ENCODE measurements around the gene ACTL10. TPM values are rescaled to one million over a fixed set of nuclear protein-coding genes. Genes with fewer than 3 reads are reported as not detected.
"Not testable (repeated sequence)": the region's sequence is repeated elsewhere in the genome, so short reads cannot be mapped to it uniquely, and the experiment has no call there.

ACTL10 gene
- total RNA-seq, 1 donor from 2014 or later, result 3.7 TPM

DNA sequence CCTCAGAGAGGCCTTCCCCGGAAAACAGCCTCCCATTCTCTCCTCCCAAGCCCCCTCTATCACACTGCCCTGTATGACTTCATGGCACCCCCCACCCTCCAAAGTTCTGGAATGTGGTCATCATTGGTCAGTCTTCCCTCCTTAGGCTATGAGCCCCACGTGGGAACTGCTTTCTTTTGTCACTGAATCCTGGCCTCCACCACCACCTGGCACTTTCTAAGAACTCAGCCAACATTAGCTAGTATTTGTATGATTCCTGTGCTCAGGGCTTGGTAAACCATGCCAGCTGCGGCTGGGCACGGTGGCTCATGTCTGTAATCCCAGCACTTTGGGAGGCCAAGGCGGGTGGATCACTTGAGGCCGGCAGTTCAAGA is 27.9 kb downstream of the ACTL10 start:
- DNase-seq, result no peak
- Mint-ChIP-seq H3K4me1 (peaks cover 11% of the 10 kb centered on the region), H3K27ac (peak overlapping the region; percentile 69), H3K36me3 (ENCODE audit: low read depth) (peaks cover 2% of the 10 kb centered on the region), H3K27me3 (no peaks in the 10 kb centered on the region), H3K4me3 (no peak overlapping the region), H3K9me3 (no peaks in the 10 kb centered on the region)
- intact Hi-C loops (cut with micrococcal nuclease), result no loop called here

DNA sequence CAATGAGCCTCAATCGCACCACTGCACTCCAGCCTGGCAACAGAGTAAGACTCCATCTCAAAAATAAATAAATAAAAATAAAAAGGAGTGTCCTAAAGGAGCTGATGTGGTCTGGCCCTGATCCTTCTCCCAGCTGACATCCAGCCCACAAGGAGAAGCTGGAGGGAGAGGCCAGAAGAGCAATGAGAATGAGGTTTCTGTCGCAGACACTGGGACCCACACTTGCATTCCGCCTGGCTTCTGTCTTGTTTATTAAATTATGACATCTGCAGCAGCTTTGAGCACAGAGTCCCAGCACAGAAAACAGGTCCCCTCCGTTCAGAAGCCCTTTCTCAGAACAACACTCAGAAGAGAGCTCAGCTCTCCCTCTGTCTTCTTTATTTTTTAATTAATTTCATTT is 29.7 kb downstream of the ACTL10 start:
- H3K36me3 Mint-ChIP-seq (ENCODE audit: low read depth), result peaks cover 2% of the 10 kb centered on the region
- no peak for DNase-seq
- intact Hi-C loops (cut with micrococcal nuclease), result no loop called here
- H3K4me3 Mint-ChIP-seq, result no peak overlapping the region
- H3K9me3 Mint-ChIP-seq, result no peaks in the 10 kb centered on the region
- H3K27ac Mint-ChIP-seq, result no peak overlapping the region
- H3K27me3 Mint-ChIP-seq, result no peaks in the 10 kb centered on the region
- peaks cover 1% of the 10 kb centered on the region for H3K4me1 Mint-ChIP-seq

DNA sequence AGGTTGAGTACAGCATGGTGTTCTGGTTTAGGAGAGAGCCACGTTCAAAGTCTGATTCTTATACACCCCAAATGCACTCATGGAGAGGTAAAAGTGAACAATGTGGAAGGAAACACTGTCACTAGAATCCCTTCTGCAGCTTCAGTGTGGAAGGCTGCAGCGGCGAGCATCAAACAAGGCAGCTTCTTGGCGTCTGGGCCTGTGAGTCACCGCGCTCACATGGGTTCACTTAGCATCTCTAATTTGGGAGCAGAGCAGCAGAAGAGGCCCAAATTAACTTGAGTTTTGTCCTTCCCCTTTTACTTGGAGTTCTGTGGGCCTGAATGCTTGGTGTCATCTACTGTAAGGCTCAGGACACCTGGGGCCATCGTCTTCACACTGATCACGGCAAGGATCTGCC is 30.4 kb downstream of the ACTL10 start:
- DNase-seq, result no peak
- intact Hi-C loops (cut with micrococcal nuclease), result no loop called here
- peaks cover 4% of the 10 kb centered on the region for H3K36me3 Mint-ChIP-seq (ENCODE audit: low read depth)
- no peaks in the 10 kb centered on the region for H3K27me3 Mint-ChIP-seq
- no peak overlapping the region for H3K4me3 Mint-ChIP-seq
- no peaks in the 10 kb centered on the region for H3K9me3 Mint-ChIP-seq
- no peaks in the 10 kb centered on the region for H3K4me1 Mint-ChIP-seq
- no peak overlapping the region for H3K27ac Mint-ChIP-seq

DNA sequence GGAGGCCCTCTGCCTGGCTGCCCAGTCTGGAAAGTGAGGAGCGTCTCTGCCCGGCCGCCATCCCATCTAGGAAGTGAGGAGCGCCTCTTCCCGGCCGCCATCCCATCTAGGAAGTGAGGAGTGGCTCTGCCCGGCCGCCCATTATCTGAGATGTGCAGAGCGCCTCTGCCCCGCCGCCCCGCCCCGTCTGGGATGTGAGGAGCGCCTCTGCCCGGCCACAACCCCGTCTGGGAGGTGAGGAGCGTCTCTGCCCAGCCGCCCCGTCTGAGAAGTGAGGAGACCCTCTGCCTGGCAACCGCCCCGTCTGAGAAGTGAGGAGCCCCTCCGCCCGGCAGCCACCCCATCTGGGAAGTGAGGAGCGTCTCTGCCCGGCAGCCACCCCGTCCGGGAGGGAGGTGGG is 32.2 kb downstream of the ACTL10 start:
- intact Hi-C loops (cut with micrococcal nuclease); H3K27me3 Mint-ChIP-seq; H3K36me3 Mint-ChIP-seq (ENCODE audit: low read depth); DNase-seq; H3K4me1 Mint-ChIP-seq; H3K27ac Mint-ChIP-seq; H3K4me3 Mint-ChIP-seq; H3K9me3 Mint-ChIP-seq: not testable (repeated sequence)

DNA sequence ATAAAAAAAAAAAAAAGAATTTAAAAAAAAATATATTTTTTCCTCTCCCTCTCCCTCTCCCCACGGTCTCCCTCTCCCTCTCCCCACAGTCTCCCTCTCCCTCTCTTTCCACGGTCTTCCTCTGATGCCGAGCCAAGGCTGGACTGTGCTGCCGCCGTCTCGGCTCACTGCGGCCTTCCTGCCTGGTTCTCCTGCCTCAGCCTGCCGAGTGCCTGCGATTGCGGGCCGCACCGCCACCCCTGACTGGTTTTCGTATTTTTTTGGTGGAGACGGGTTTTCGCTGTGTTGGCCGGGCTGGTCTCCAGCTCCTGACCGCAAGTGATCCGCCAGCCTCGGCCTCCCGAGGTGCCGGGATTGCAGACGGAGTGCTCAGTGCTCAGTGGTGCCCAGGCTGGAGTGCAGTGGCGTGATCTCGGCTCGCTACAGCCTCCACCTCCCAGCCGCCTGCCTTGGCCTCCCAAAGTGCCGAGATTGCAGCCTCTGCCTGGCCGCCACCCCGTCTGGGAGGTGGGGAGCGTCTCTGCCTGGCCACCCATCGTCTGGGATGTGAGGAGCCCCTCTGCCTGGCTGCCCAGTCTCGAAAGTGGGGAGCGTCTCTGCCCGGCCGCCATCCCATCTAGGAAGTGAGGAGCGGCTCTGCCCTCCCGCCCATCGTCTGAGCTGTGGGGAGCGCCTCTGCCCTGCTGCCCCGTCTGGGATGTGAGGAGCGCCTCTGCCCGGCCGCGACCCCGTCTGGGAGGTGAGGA is 34.1 kb downstream of the ACTL10 start:
- H3K27ac Mint-ChIP-seq, result not testable (repeated sequence)

DNA sequence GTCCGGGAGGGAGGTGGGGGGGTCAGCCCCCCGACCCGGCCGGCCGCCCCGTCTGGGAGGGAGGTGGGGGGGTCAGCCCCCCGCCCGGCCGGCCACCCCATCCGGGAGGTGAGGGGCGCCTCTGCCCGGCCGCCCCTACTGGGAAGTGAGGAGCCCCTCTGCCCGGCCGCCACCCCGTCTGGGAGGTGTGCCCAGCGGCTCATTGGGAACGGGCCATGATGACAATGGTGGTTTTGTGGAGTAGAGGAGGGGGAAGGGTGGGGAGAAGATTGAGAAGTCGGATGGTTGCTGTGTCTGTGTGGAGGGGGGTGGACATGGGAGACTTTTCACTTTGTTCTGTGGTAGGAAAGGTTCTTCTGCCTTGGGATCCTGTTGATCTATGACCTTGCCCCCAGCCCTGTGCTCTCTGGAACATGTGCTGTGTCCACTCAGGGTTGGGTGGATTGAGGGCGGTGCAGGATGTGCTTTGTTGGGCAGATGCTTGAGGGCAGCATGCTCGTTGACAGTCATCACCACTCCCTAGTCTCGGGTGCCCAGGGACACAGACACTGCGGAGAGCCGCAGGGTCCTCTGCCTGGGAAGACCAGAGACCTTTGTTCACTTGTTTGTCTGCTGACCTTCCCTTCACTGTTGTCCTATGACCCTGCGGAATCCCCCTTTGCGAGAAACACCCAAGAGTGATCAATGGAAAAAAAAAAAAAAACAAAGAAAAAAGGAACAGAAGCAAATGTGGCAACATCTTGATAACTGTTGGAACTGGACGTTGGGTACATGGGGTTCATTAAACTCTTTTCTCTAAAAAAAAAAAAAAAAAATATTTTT is 35.1 kb downstream of the ACTL10 start:
- no peak for DNase-seq
- H3K9me3 Mint-ChIP-seq, result no peaks in the 10 kb centered on the region
- H3K4me3 Mint-ChIP-seq, result no peak overlapping the region
- peaks cover 2% of the 10 kb centered on the region for H3K36me3 Mint-ChIP-seq (ENCODE audit: low read depth)
- H3K27me3 Mint-ChIP-seq, result no peaks in the 10 kb centered on the region
- intact Hi-C loops (cut with micrococcal nuclease), result no loop called here
- no peak overlapping the region for H3K27ac Mint-ChIP-seq
- H3K4me1 Mint-ChIP-seq, result no peaks in the 10 kb centered on the region

More for the DNA sequence above, 34.1 kb downstream of the ACTL10 start:
- intact Hi-C loops (cut with micrococcal nuclease); DNase-seq; H3K4me3 Mint-ChIP-seq; H3K4me1 Mint-ChIP-seq; H3K27me3 Mint-ChIP-seq; H3K9me3 Mint-ChIP-seq; H3K36me3 Mint-ChIP-seq (ENCODE audit: low read depth): not testable (repeated sequence)

DNA sequence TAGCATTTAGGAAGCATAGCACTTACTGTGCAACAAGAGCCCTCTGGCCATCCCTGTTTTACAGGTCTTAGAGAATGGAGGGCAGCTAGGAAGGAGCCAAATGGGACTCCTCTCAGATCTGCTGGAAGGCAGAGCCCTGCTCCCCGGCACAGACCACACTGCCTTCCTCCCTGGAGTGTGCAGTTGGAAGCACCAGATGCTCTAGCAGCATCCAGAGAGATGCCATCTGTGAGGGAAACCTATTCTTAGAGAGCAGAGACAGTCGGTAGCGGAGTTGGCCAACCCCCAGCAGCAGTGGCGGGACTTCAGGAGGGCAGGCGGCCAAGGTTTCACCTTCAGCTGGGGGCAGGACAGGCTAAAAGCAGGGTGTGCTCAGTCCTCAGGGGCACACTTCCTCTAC is 36.1 kb downstream of the ACTL10 start:
- intact Hi-C loops (cut with micrococcal nuclease), result no loop called here
- Mint-ChIP-seq H3K27ac (no peak overlapping the region), H3K4me1 (no peaks in the 10 kb centered on the region), H3K36me3 (ENCODE audit: low read depth) (peaks cover 9% of the 10 kb centered on the region), H3K9me3 (no peaks in the 10 kb centered on the region), H3K4me3 (no peak overlapping the region), H3K27me3 (no peaks in the 10 kb centered on the region)
- no peak for DNase-seq

DNA sequence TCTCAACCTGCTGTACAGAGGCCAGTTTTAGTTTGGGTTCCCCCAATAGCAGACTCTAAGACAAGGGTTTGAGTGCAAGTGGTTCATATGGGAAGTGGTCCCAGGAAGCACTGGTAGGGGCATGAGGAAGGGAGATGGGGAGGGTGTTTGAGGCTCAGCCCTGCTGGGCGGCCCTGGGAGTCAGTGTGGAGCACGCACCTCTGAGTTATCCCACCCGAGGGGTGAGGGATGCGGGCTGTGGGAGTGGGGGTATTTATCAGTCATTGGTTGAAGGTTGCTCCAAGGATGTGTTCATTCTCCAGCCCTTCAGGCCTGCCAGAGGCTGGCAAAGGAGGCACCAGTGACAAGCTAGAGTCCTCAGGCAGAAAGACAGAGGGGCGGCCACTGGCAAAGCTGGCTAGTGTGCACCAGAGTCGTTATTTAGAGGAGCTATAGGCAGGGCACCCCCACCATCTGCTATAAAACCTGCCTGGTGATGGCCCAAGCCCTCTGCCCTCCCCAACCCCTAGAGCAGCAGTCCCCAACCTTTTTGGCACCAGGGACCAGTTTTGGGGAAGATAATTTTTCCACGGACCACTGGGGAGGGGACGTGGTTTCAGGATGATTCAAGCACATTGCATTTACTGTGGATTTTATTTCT is 36.9 kb downstream of the ACTL10 start:
- H3K36me3 Mint-ChIP-seq (ENCODE audit: low read depth), result peaks cover 9% of the 10 kb centered on the region
- H3K4me3 Mint-ChIP-seq, result no peak overlapping the region
- DNase-seq, result no peak
- intact Hi-C loops (cut with micrococcal nuclease), result no loop called here
- H3K27ac Mint-ChIP-seq, result no peak overlapping the region
- H3K9me3 Mint-ChIP-seq, result no peaks in the 10 kb centered on the region
- H3K4me1 Mint-ChIP-seq, result no peaks in the 10 kb centered on the region
- H3K27me3 Mint-ChIP-seq, result no peaks in the 10 kb centered on the region

DNA sequence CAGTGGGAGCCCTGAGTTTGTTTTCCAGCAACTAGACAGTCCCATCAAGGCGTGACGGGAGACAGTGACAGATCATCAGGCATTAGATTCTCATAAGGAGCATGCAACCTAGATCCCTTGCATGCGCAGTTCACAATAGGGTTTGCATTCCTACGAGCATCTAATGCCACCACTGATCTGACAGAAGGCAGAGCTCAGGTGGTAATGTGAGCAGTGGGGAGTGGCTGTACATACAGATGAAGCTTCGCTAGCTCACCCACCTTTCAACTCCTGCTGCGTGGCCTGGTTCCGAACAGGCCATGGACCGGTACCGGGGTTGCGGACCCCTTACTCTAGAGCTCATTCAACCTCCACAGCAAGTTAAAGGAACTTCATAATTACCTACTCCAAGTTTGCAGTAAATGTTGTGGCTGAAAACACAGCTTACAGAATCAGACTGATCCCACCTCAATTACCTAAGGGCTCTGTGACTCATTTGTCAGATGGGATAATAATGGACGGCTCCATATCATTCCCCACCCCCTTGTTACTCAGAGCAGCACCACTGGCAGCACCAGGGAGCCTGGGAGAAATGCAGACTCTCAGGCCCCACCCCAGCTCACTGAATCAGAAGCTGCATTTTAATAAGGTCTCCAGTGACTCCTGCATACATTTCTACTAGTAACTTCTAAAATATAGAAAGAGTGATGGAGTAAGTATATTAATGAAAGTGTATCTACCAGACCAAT is 37.6 kb downstream of the ACTL10 start:
- Mint-ChIP-seq H3K27me3 (no peaks in the 10 kb centered on the region), H3K9me3 (no peaks in the 10 kb centered on the region), H3K4me1 (peaks cover 4% of the 10 kb centered on the region), H3K4me3 (no peak overlapping the region), H3K36me3 (ENCODE audit: low read depth) (peaks cover 9% of the 10 kb centered on the region), H3K27ac (no peak overlapping the region)
- intact Hi-C loops (cut with micrococcal nuclease), result no loop called here
- no peak for DNase-seq

DNA sequence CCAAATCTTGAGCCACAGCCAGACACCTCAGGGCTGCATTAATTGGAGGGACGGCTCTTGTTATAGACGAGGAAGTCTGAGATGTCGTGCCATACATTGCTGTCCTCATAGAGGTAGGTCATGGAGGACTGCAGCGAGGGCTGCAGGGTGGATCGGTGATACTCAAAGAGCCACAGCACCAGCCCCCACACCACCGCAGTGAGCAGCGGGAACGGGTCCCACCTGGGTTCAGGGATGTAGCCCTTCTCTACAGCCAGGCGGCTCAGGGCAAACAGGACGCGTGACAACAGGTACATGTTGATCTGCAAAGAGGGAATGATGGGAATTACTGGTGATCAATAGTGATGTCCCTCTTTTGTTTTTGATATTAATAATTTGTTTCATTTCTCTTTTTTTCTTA is 40.9 kb downstream of the ACTL10 start:
- Mint-ChIP-seq H3K27ac (no peak overlapping the region), H3K4me1 (peaks cover 23% of the 10 kb centered on the region), H3K36me3 (ENCODE audit: low read depth) (peaks cover 26% of the 10 kb centered on the region), H3K9me3 (no peaks in the 10 kb centered on the region), H3K4me3 (no peak overlapping the region), H3K27me3 (no peaks in the 10 kb centered on the region)
- intact Hi-C loops (cut with micrococcal nuclease), result no loop called here
- no peak for DNase-seq

DNA sequence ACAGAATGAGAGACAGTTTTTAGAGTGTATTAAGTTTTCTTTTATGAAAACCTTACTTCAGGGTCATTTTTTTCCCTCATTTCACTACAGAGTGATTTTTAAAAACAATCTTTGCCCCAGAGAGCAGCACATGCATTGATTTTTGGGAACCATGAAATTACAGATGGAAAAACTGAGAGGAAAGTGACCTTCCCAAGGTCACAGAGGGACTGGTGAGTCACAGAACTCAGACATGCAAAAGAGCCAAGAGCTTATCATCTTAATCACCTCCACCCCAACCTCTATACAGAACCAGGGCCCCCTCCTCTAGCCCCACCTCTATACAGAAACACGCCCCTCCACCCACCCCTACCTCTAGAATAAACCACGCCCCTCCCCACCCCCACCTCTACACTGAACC is 42.7 kb downstream of the ACTL10 start:
- Mint-ChIP-seq H3K27ac (peak overlapping the region; percentile 77), H3K4me1 (peaks cover 23% of the 10 kb centered on the region), H3K9me3 (no peaks in the 10 kb centered on the region), H3K4me3 (no peak overlapping the region), H3K27me3 (no peaks in the 10 kb centered on the region), H3K36me3 (ENCODE audit: low read depth) (peaks cover 39% of the 10 kb centered on the region)
- DNase-seq, result no peak
- intact Hi-C loops (cut with micrococcal nuclease), result loop anchor here (1.0 kb wide), 1 partner anchor 21 kb away; no protein-coding TSS in a partner anchor

DNA sequence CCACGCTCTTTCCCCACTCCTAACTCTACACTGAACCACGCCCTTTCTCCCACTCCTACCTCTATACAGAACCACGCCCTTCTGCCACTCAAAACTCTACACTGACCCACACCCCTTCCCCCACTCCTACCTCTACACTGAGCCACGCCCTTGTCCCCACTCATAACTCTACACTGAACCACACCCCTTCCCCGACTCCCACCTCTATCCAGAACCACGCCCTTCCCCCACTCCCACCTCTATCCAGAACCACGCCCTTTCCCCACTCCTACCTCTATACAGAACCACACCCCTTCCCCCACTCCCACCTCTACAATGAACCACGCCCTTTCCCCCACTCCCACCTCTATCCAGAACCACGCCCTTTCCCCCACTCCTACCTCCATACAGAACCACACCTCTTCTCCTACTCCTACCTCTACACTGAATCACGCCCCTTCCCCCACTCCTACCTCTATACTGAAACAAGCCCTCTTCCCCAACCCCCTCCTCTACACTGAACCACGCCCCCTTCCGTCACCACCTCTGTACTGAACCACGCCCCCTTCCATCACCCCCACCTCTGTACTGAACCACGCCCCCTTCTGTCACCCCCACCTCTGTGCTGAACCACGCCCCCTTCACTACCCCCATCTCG is 43.3 kb downstream of the ACTL10 start:
- H3K27me3 Mint-ChIP-seq, result no peaks in the 10 kb centered on the region
- peaks cover 39% of the 10 kb centered on the region for H3K36me3 Mint-ChIP-seq (ENCODE audit: low read depth)
- DNase-seq, result no peak
- intact Hi-C loops (cut with micrococcal nuclease), result loop anchor here (1.0 kb wide), 1 partner anchor 22 kb away; no protein-coding TSS in a partner anchor
- H3K27ac Mint-ChIP-seq, result peak overlapping the region; percentile 74
- no peaks in the 10 kb centered on the region for H3K9me3 Mint-ChIP-seq
- H3K4me3 Mint-ChIP-seq, result peak overlapping the region; percentile 14
- peaks cover 23% of the 10 kb centered on the region for H3K4me1 Mint-ChIP-seq

DNA sequence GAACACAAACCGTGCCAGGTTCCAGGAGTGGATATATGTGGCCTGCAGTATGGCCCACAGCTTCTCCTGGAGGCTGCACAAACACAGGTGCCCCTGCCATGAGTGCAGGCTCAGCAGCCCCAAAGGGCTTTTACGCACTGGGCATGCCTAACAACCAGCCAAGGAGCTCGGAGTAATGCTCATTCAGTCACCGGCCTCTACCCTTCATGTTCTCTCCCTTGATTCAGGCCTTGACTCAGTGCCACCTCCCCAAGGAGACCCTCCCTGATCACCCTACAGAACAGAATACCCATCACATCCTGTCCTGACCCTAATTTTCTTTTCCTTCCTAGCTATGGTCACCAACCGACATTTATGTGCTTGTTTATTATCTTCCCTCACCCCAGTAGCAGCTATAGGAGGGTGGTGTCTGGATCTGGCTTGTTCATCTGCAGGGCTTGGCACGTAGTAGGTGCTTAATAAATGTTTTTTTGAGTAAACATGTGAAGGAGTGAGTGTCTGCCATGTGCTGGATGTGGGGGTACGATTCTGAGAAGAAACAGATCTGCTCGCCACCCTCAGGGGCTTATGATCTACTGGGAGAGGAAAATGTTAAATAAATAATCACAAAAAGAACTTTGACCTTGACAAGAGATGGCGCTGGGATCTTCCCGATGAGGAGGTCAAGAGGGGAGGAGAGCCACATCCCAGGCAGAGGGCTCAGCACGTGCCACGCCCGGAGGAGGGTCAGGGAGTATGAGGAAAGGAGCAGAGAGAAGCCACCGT is 44.1 kb downstream of the ACTL10 start:
- Mint-ChIP-seq H3K9me3 (no peaks in the 10 kb centered on the region), H3K4me3 (peak overlapping the region; percentile 14), H3K27ac (peak overlapping the region; percentile 56), H3K27me3 (no peaks in the 10 kb centered on the region), H3K36me3 (ENCODE audit: low read depth) (peaks cover 39% of the 10 kb centered on the region), H3K4me1 (peaks cover 23% of the 10 kb centered on the region)
- intact Hi-C loops (cut with micrococcal nuclease), result no loop called here
- no peak for DNase-seq
